Activated T-helper 9 cell treated with anti-CD3 and anti-CD28 coated beads, Interleukin-2, amount 50 U/mL, for 16 hours (primary cell): ENCODE results near the gene C14orf39.

Source experiments
- DNase-seq: peaks from one replicate; pipeline ENCODE4 v3.0.0-alpha.2; 2020; ENCODE audit warnings: low read depth

Gene C14orf39

GRCh38 chr14:60485598-60486251, at the start of gene C14orf39:
Gene C14orf39 (minus strand): TSS chr14:60486063. CDS start chr14:60485078, 985 bp downstream.
- no peak for DNase-seq

- DNase-seq = no peak
Measured at GRCh38 chr14:60532442-60532841, 46.6 kb upstream of the C14orf39 start.

GRCh38 chr14:60515511-60516289, 29.8 kb upstream of the C14orf39 start:
- DNase-seq = no peak

- DNase-seq = no peak
Measured at GRCh38 chr14:60514741-60515491, 29.1 kb upstream of the C14orf39 start.

- DNase-seq = no peak
Measured at GRCh38 chr14:60514378-60514740, 28.5 kb upstream of the C14orf39 start.

GRCh38 chr14:60512973-60513571, 27.2 kb upstream of the C14orf39 start:
- DNase-seq = no peak

- no peak for DNase-seq
Measured at GRCh38 chr14:60512126-60512525, 26.3 kb upstream of the C14orf39 start.

GRCh38 chr14:60510951-60511599, 25.2 kb upstream of the C14orf39 start:
- DNase-seq = no peak

- DNase-seq = no peak
Measured at GRCh38 chr14:60510254-60510950, 24.5 kb upstream of the C14orf39 start.

GRCh38 chr14:60509438-60510253, 23.8 kb upstream of the C14orf39 start:
- no peak for DNase-seq

- no peak for DNase-seq
Measured at GRCh38 chr14:60508707-60509437, 23.0 kb upstream of the C14orf39 start, which contains the start of gene SIX6. Gene SIX6 (plus strand): TSS chr14:60509146. CDS start chr14:60509399, 253 bp downstream.

- no peak for DNase-seq
Measured at GRCh38 chr14:60508363-60508706, 22.5 kb upstream of the C14orf39 start.

GRCh38 chr14:60506985-60507829, 21.3 kb upstream of the C14orf39 start:
- no peak for DNase-seq

GRCh38 chr14:60506462-60506984, 20.7 kb upstream of the C14orf39 start:
- no peak for DNase-seq

GRCh38 chr14:60506010-60506409, 20.1 kb upstream of the C14orf39 start:
- DNase-seq = no peak

- no peak for DNase-seq
Measured at GRCh38 chr14:60505448-60505847, 19.6 kb upstream of the C14orf39 start.

- DNase-seq = no peak
Measured at GRCh38 chr14:60502541-60502940, 16.7 kb upstream of the C14orf39 start.

GRCh38 chr14:60495946-60496345, 10.1 kb upstream of the C14orf39 start:
- no peak for DNase-seq

GRCh38 chr14:60490270-60490669, 4.4 kb upstream of the C14orf39 start:
- no peak for DNase-seq
